ENCODE measurements around the gene RHAG. TPM values are rescaled to one million over a fixed set of nuclear protein-coding genes. Genes with fewer than 3 reads are reported as not detected.

The RHAG gene
- total and polyA plus RNA-seq, 2 donors (not counting 1 experiment from before 2014, with no cell fraction given): not detected

- CTCF ChIA-PET: no interaction called here
- Histone ChIP-seq H3K36me3 (replicated peaks in 1 of 2; ENCODE audit: control extremely low read depth in 1 of 2, control insufficient read depth in 1 of 2, extremely low read depth in 1 of 2, insufficient read depth in 2 of 2, low read length in 1 of 2) (no peaks in the 10 kb centered on the region), H3K79me2 (ENCODE audit: control insufficient read depth, insufficient read depth, low read length) (no peaks in the 10 kb centered on the region), H3K4me2 (replicated peaks; ENCODE audit: low read depth, low read length, poor library complexity, severe bottlenecking) (no peak overlapping the region), H3K4me3 (ENCODE audit: control extremely low read depth in 1 of 5, extremely low read depth in 1 of 5, insufficient read depth in 1 of 5, low read depth in 2 of 5, low read length in 4 of 5) (no peak overlapping the region), H3K9me3 (ENCODE audit: control extremely low read depth in 1 of 3, control insufficient read depth in 2 of 3, insufficient read depth in 1 of 3, low read length in 2 of 3) (no peaks in the 10 kb centered on the region), H3K27me3 (replicated peaks in 1 of 4; ENCODE audit: control extremely low read depth in 1 of 4, control insufficient read depth in 3 of 4, insufficient read depth in 4 of 4, low read length in 3 of 4) (no peaks in the 10 kb centered on the region), H3K4me1 (ENCODE audit: control insufficient read depth in 2 of 2, insufficient read depth in 2 of 2, low read length in 2 of 2) (no peaks in the 10 kb centered on the region), H3K9ac (ENCODE audit: low read length) (no peak overlapping the region), H4K20me1 (ENCODE audit: control insufficient read depth, insufficient read depth, low read length, poor library complexity, severe bottlenecking) (no peaks in the 10 kb centered on the region), H3K27ac (ENCODE audit: low read length in 2 of 2) (no peak overlapping the region), H2AFZ (ENCODE audit: insufficient read depth, low read depth, low read length, poor library complexity, severe bottlenecking) (no peak overlapping the region)
- 100% methylated on average over 1 of the region's 1 CpG for WGBS (ENCODE audit: insufficient coverage)
- intact Hi-C loops (cut with micrococcal nuclease): no loop called here
- no peak overlapping the region for H3K27ac Mint-ChIP-seq
- ATAC-seq (ENCODE audit: low read depth) (no peak), DNase-seq (no peak)
- H3K27me3 Mint-ChIP-seq: peaks cover 3% of the 10 kb centered on the region
- POLR2A ChIA-PET: no interaction called here
- TF ChIP-seq EZH2 (IDR thresholded peaks at IDR 0.05; ENCODE audit: borderline replicate concordance, insufficient read depth, low read depth, low read length, poor library complexity, severe bottlenecking) (no peak), CTCF (IDR thresholded peaks at IDR 0.05) (no peak)
- H3K4me3 Mint-ChIP-seq: no peak overlapping the region
- H3K9me3 Mint-ChIP-seq (ENCODE audit: insufficient read depth): no peaks in the 10 kb centered on the region
- H3K4me1 Mint-ChIP-seq: no peaks in the 10 kb centered on the region
Observed at GRCh38 chr6:49653942-49654341, 17.3 kb upstream of the RHAG start.

GRCh38 chr6:49653438-49653837 lies 16.8 kb upstream of the RHAG start:
- no peak overlapping the region for H3K4me2 ChIP-seq (replicated peaks; ENCODE audit: low read depth, low read length, poor library complexity, severe bottlenecking)
- ChIA-PET POLR2A (no interaction called here), CTCF (no interaction called here)
- intact Hi-C loops (cut with micrococcal nuclease): no loop called here
- H3K4me3 ChIP-seq (ENCODE audit: control extremely low read depth in 1 of 5, extremely low read depth in 1 of 5, insufficient read depth in 1 of 5, low read depth in 2 of 5, low read length in 4 of 5): no peak overlapping the region
- WGBS (ENCODE audit: insufficient coverage): no CpG with 5 or more reads among the region's 2 CpGs
- no peaks in the 10 kb centered on the region for H3K27me3 ChIP-seq (replicated peaks in 1 of 4; ENCODE audit: control extremely low read depth in 1 of 4, control insufficient read depth in 3 of 4, insufficient read depth in 4 of 4, low read length in 3 of 4)
- Mint-ChIP-seq H3K9me3 (ENCODE audit: insufficient read depth) (no peaks in the 10 kb centered on the region), H3K27ac (no peak overlapping the region), H3K27me3 (peaks cover 3% of the 10 kb centered on the region), H3K4me1 (no peaks in the 10 kb centered on the region), H3K4me3 (no peak overlapping the region)
- no peak overlapping the region for H3K9ac ChIP-seq (ENCODE audit: low read length)
- no peak overlapping the region for H3K27ac ChIP-seq (ENCODE audit: low read length in 2 of 2)
- TF ChIP-seq EZH2 (IDR thresholded peaks at IDR 0.05; ENCODE audit: borderline replicate concordance, insufficient read depth, low read depth, low read length, poor library complexity, severe bottlenecking) (no peak), CTCF (IDR thresholded peaks at IDR 0.05) (no peak)
- no peaks in the 10 kb centered on the region for H3K4me1 ChIP-seq (ENCODE audit: control insufficient read depth in 2 of 2, insufficient read depth in 2 of 2, low read length in 2 of 2)
- H3K79me2 ChIP-seq (ENCODE audit: control insufficient read depth, insufficient read depth, low read length): no peaks in the 10 kb centered on the region
- no peaks in the 10 kb centered on the region for H3K36me3 ChIP-seq (replicated peaks in 1 of 2; ENCODE audit: control extremely low read depth in 1 of 2, control insufficient read depth in 1 of 2, extremely low read depth in 1 of 2, insufficient read depth in 2 of 2, low read length in 1 of 2)
- no peak overlapping the region for H2AFZ ChIP-seq (ENCODE audit: insufficient read depth, low read depth, low read length, poor library complexity, severe bottlenecking)
- DNase-seq: no peak
- no peaks in the 10 kb centered on the region for H4K20me1 ChIP-seq (ENCODE audit: control insufficient read depth, insufficient read depth, low read length, poor library complexity, severe bottlenecking)
- ATAC-seq (ENCODE audit: low read depth): no peak
- no peaks in the 10 kb centered on the region for H3K9me3 ChIP-seq (ENCODE audit: control extremely low read depth in 1 of 3, control insufficient read depth in 2 of 3, insufficient read depth in 1 of 3, low read length in 2 of 3)

Data from B cell (primary cell).